GM21526 (cell line): ENCODE measurements around the gene TPGS1.

ENCODE experiments used
- ATAC-seq: cut with Tn5 transposase; IDR thresholded peaks from one replicate; pipeline ENCODE4 v1.9.1; 2021; ENCODE audit warnings: moderate library complexity; ENCODE audit not compliant: unreplicated experiment, low FRiP score

Gene TPGS1

GRCh38 chr19:535017-535835, 27.9 kb downstream of the TPGS1 start:
- no peak for ATAC-seq

- ATAC-seq: no peak
Observed at GRCh38 chr19:536031-536880, 29.0 kb downstream of the TPGS1 start.

GRCh38 chr19:536881-537404, 29.6 kb downstream of the TPGS1 start:
- ATAC-seq: no peak

- ATAC-seq: no peak
Observed at GRCh38 chr19:538641-539428, 31.5 kb downstream of the TPGS1 start.

- no peak for ATAC-seq
Observed at GRCh38 chr19:539429-540030, 32.2 kb downstream of the TPGS1 start.

GRCh38 chr19:540867-541637, 33.8 kb downstream of the TPGS1 start:
- ATAC-seq: no peak

- no peak for ATAC-seq
Observed at GRCh38 chr19:541699-542098, 34.4 kb downstream of the TPGS1 start.

- ATAC-seq: no peak
Observed at GRCh38 chr19:542173-542866, 35.0 kb downstream of the TPGS1 start.

GRCh38 chr19:543910-544608, 36.8 kb downstream of the TPGS1 start, which contains the start of gene GZMM:
TSS of gene GZMM (plus strand) at chr19:544053. CDS start at chr19:544072, 19 bp downstream.
- no peak for ATAC-seq

GRCh38 chr19:547117-547516, 39.8 kb downstream of the TPGS1 start:
- no peak for ATAC-seq

GRCh38 chr19:547836-548720, 40.8 kb downstream of the TPGS1 start:
- no peak for ATAC-seq

- no peak for ATAC-seq
Observed at GRCh38 chr19:548886-549830, 41.9 kb downstream of the TPGS1 start.

GRCh38 chr19:554817-555216, 47.5 kb downstream of the TPGS1 start:
- ATAC-seq: no peak

- ATAC-seq: no peak
Observed at GRCh38 chr19:555474-555808, 48.1 kb downstream of the TPGS1 start.

- ATAC-seq: no peak
Observed at GRCh38 chr19:556611-557382, 49.5 kb downstream of the TPGS1 start.
